ENCODE measurements around the gene CD72.

GRCh38 chr9:35594471-35594870, 23.7 kb downstream of the CD72 start:
- no peak for TF ChIP-seq CTCF (IDR thresholded peaks at IDR 0.05)
- TF ChIP-seq POLR2A (IDR thresholded peaks at IDR 0.05): no peak

Measured in esophagus squamous epithelium (tissue), 4 donors.